ENCODE measurements around the gene CAMK4.

The CAMK4 gene

DNA sequence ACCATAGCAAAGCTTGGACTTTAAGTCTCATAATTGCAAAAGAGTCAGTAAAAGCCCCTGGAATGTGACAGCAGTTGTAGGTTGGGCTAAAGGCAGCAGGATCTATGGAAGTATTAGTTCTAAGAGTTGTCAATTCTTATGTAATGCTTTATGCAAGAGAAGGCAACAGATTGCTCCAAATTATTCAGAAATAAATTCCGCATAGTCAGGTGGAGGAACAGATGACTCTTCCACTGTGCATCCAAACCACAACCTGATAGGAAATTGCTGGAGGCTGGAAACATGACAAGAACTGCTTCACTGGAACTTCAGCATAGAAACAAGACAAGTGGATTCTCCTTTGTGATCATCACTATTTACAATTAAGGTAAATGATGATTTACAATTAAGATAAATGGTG, 187.1 kb downstream of the CAMK4 start:
- no peak overlapping the region for H3K4me3 ChIP-seq (ENCODE audit: control insufficient read depth, low read depth, low read length)
- TF ChIP-seq CTCF (conservative IDR thresholded peaks at IDR 0.05; ENCODE audit: control insufficient read depth, insufficient read depth, low read depth, low read length) = no peak
- DNase-seq (ENCODE audit: low read depth) = no peak

DNA sequence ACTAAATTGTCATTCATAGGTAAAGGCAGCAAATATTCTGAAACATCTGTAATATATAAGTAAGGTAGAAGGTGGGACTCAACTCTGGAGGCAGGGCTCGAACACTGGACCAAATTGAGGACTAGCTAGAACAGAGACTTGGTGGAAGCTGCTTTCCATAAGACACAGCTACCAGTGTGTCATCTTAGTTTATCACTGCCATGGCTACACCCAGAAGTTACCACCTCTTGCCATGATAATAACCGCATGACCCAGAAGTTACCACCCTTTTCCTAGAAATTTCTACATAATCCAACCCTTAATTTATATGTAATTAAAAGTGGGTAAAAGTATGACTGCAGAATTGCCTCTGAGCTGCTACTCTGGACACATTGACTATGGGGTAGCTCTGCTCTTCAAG, 188.4 kb downstream of the CAMK4 start:
- H3K4me3 ChIP-seq (ENCODE audit: control insufficient read depth, low read depth, low read length) = no peak overlapping the region
- no peak for DNase-seq (ENCODE audit: low read depth)
- no peak for TF ChIP-seq CTCF (conservative IDR thresholded peaks at IDR 0.05; ENCODE audit: control insufficient read depth, insufficient read depth, low read depth, low read length)

DNA sequence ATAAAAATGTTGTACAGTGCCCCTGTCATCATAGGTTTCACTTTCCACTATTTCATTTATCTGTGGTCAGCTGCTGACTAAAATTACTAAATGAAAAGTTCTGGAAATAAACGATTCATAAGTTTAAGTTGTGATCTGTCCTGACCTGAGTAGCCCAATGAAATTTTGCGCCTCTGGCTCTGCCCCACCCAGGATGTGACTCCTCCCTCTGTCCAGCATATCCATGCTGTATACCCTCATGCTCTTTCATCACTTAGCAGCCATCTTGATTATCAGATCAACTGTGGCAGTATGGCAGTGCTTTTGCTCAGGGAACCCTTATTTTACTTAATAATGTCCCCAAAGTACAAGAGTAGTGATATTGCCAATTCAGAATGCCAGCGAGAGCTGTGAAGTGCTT, 190.9 kb downstream of the CAMK4 start:
- no peak for DNase-seq (ENCODE audit: low read depth)
- no peak for TF ChIP-seq CTCF (conservative IDR thresholded peaks at IDR 0.05; ENCODE audit: control insufficient read depth, insufficient read depth, low read depth, low read length)
- no peak overlapping the region for H3K4me3 ChIP-seq (ENCODE audit: control insufficient read depth, low read depth, low read length)

DNA sequence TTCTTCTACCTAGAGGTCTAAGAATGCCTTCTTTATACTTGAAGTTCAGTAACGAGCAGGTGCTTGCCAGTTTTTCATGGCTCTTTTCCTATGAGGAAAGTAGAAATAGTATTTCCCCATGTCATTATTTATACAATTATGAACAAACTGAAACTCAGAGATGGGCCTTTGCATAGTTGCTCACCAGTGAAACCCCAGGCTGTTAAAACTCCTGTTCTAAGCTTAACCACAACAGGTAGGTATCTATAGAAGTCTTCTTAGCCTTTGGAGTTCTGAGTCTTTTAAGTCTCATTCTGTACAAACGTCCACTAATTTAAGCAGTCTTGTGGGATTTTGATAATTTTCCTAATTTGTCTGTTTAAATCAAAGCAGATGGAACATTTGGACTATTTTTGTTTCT, 198.1 kb downstream of the CAMK4 start:
- no peak overlapping the region for H3K4me3 ChIP-seq (ENCODE audit: control insufficient read depth, low read depth, low read length)
- no peak for TF ChIP-seq CTCF (conservative IDR thresholded peaks at IDR 0.05; ENCODE audit: control insufficient read depth, insufficient read depth, low read depth, low read length)
- no peak for DNase-seq (ENCODE audit: low read depth)

DNA sequence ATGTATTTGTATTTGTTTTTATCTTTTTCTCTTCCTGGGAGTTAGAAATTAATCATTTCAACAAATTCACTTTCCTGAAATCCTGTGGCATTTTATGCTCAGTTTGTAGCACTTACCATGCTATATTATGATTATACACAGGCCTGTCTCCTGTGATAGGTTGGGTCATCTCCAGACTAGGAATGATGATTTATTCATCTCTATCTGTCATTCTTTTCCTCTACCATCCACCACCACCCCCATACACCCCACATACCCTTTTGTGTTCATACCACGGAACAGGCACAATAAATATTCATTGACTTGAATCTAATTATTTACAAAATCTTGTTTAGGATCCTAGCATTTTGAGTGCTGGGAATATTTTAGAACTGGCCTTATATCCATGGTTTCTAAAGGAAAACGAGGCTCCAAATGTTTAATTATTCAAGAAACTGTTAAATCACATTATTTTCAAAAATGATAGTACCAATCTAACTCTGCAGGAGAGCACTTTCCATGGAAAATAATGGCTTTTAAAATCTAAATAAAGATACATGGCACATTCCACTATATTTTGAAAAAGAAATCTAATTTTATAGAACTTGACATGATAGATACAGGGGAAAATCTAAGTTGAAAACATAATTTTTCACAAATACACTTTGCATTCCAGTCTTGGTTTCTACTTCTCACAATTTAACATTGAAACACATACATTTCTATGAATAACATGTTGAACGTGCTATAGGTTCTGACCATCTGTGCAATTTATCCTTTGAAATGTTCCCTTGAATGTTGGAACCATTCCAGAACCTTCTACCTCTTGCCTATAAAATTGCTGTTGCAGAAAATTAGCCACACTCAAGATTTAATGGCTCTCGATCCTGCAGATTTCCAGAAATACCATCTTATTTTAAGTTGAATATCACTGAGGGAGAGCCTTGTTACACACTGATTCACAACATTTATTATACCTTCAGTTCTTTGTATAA, 198.8 kb downstream of the CAMK4 start:
- no peak for DNase-seq (ENCODE audit: low read depth)
- H3K4me3 ChIP-seq (ENCODE audit: control insufficient read depth, low read depth, low read length) = no peak overlapping the region
- TF ChIP-seq CTCF (conservative IDR thresholded peaks at IDR 0.05; ENCODE audit: control insufficient read depth, insufficient read depth, low read depth, low read length) = no peak

GRCh38 chr5:111425205-111425604, 201.0 kb downstream of the CAMK4 start:
- no peak overlapping the region for H3K4me3 ChIP-seq (ENCODE audit: control insufficient read depth, low read depth, low read length)
- no peak for DNase-seq (ENCODE audit: low read depth)
- TF ChIP-seq CTCF (conservative IDR thresholded peaks at IDR 0.05; ENCODE audit: control insufficient read depth, insufficient read depth, low read depth, low read length) = no peak

Data from fibroblast of mammary gland (primary cell).